Measurements from ENCODE around the gene ACOXL.

ACOXL gene

DNA sequence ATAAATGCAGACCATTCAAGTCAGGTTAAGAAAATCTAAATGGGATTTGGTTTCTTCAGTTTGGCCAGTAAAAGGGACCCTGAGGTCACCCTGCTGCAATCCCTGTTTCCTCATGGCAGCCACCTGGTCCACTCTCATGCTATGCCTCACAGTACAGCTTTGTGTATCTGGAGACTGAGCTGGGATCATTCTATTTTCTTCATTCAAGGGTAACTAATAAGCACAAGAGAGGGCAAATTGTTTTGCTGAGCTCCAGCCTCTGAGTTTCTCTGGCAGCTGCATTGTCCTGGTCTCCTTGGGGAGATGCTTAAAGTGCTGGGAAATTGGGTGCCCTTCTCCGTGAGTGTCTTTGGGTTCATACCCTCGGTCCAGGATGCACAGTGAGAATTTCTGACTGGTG is 369.8 kb downstream of the ACOXL start:
- H3K4me3 Mint-ChIP-seq = no peak overlapping the region
- H3K27me3 Mint-ChIP-seq = peaks cover 1% of the 10 kb centered on the region
- H3K36me3 Mint-ChIP-seq (ENCODE audit: low read depth) = no peaks in the 10 kb centered on the region
- peaks cover 35% of the 10 kb centered on the region for H3K4me1 Mint-ChIP-seq (ENCODE audit: low read depth)
- H3K9me3 Mint-ChIP-seq = no peaks in the 10 kb centered on the region
- intact Hi-C loops (cut with micrococcal nuclease) = no loop called here
- no peak overlapping the region for H3K27ac Mint-ChIP-seq

GRCh38 chr2:111105926-111106325 is 373.6 kb downstream of the ACOXL start:
- H3K36me3 Mint-ChIP-seq (ENCODE audit: low read depth) = no peaks in the 10 kb centered on the region
- peaks cover 23% of the 10 kb centered on the region for H3K4me1 Mint-ChIP-seq (ENCODE audit: low read depth)
- intact Hi-C loops (cut with micrococcal nuclease) = no loop called here
- H3K9me3 Mint-ChIP-seq = no peaks in the 10 kb centered on the region
- H3K27me3 Mint-ChIP-seq = peaks cover 4% of the 10 kb centered on the region
- H3K27ac Mint-ChIP-seq = no peak overlapping the region
- no peak overlapping the region for H3K4me3 Mint-ChIP-seq

- Mint-ChIP-seq H3K4me3 (no peak overlapping the region), H3K27ac (no peak overlapping the region), H3K9me3 (no peaks in the 10 kb centered on the region), H3K36me3 (ENCODE audit: low read depth) (no peaks in the 10 kb centered on the region), H3K27me3 (peaks cover 4% of the 10 kb centered on the region), H3K4me1 (ENCODE audit: low read depth) (peaks cover 16% of the 10 kb centered on the region)
- intact Hi-C loops (cut with micrococcal nuclease) = no loop called here
Measured at GRCh38 chr2:111106706-111107105, 374.3 kb downstream of the ACOXL start.

DNA sequence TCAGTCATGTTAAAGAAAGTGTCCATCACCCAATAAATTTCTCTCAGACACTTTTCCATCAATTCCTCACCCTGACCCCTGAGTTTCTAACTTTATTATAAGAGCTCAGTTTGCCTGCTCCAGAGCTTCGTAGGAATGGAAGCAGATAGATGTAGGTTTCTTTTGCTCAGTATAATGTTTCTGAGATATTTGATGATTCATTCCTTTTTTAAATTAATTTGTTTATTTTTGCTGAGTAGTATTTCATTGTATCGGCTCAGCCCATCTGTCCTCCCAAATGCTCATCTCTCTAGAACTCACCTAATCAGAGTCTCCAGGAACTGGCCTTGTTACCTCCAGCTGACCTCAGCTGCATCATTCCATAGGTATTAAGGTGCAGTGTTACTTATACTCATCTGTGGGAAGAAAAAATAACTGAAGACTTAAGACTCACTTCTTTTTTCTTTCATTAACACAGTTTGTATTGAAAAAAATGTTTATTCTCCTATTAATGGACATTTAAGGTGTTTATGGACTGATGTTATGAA is 376.4 kb downstream of the ACOXL start:
- Mint-ChIP-seq H3K4me3 (no peak overlapping the region), H3K27me3 (peaks cover 7% of the 10 kb centered on the region), H3K4me1 (ENCODE audit: low read depth) (peaks cover 15% of the 10 kb centered on the region), H3K27ac (no peak overlapping the region), H3K36me3 (ENCODE audit: low read depth) (no peaks in the 10 kb centered on the region), H3K9me3 (no peaks in the 10 kb centered on the region)
- intact Hi-C loops (cut with micrococcal nuclease) = no loop called here

- no peaks in the 10 kb centered on the region for H3K9me3 Mint-ChIP-seq
- H3K27me3 Mint-ChIP-seq = peaks cover 20% of the 10 kb centered on the region
- no peaks in the 10 kb centered on the region for H3K36me3 Mint-ChIP-seq (ENCODE audit: low read depth)
- H3K4me3 Mint-ChIP-seq = no peak overlapping the region
- no peak overlapping the region for H3K27ac Mint-ChIP-seq
- intact Hi-C loops (cut with micrococcal nuclease) = no loop called here
- peaks cover 8% of the 10 kb centered on the region for H3K4me1 Mint-ChIP-seq (ENCODE audit: low read depth)
Measured at GRCh38 chr2:111111101-111111755, 378.9 kb downstream of the ACOXL start.

GRCh38 chr2:111113838-111114237 is 381.5 kb downstream of the ACOXL start:
- Mint-ChIP-seq H3K9me3 (no peaks in the 10 kb centered on the region), H3K36me3 (ENCODE audit: low read depth) (no peaks in the 10 kb centered on the region), H3K4me1 (ENCODE audit: low read depth) (peaks cover 24% of the 10 kb centered on the region), H3K4me3 (no peak overlapping the region), H3K27ac (no peak overlapping the region), H3K27me3 (peaks cover 44% of the 10 kb centered on the region)
- intact Hi-C loops (cut with micrococcal nuclease) = no loop called here

- Mint-ChIP-seq H3K27me3 (peaks cover 55% of the 10 kb centered on the region), H3K9me3 (no peaks in the 10 kb centered on the region), H3K36me3 (ENCODE audit: low read depth) (peaks cover 5% of the 10 kb centered on the region), H3K4me1 (ENCODE audit: low read depth) (peaks cover 38% of the 10 kb centered on the region), H3K27ac (no peak overlapping the region), H3K4me3 (no peak overlapping the region)
- intact Hi-C loops (cut with micrococcal nuclease) = loop anchor here (5.0 kb wide), 1 partner anchor 304 kb away; no protein-coding TSS in a partner anchor
Measured at GRCh38 chr2:111116011-111116746, 383.8 kb downstream of the ACOXL start.

DNA sequence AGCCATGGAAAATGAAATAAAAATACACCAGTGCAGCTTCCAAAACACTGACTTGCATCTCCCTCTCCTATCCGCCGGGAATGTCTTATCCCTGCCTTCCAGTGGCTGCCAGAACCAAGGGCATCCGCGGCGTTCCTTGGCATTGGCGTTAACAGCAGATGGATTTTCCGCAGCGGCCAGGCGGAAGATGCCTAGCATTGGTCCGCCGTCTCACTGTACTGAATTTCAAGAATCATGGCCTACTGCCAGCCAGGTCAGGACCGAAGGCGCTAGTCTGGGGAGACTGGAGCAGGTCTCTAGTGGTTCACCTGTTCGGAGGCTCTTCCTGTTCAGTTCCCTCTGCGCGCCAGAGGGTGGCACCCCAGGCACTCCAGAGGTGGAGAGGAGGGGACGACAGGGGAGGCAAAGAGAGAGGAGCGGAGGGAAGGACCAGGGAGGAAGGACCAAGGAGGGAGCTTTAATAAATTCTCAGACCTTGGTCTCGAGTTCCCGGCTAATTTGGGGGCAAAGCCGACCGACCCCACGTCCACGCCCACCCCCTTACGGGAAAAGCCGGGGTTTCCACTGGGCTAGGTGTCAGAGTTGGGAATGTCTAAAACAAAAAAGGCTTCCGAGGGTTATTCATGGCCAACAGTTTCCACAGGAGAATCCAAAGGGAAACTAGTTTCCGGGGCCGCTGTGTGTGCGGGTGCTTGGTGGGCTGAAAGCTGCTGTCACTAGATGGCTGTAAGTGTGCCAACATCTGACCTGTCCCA is 384.6 kb downstream of the ACOXL start:
- peak overlapping the region; percentile 98 for H3K27ac Mint-ChIP-seq
- peak overlapping the region; percentile 96 for H3K4me3 Mint-ChIP-seq
- H3K27me3 Mint-ChIP-seq = peaks cover 55% of the 10 kb centered on the region
- H3K4me1 Mint-ChIP-seq (ENCODE audit: low read depth) = peaks cover 42% of the 10 kb centered on the region
- peaks cover 13% of the 10 kb centered on the region for H3K36me3 Mint-ChIP-seq (ENCODE audit: low read depth)
- H3K9me3 Mint-ChIP-seq = no peaks in the 10 kb centered on the region
- intact Hi-C loops (cut with micrococcal nuclease) = loop anchor here (5.0 kb wide), 1 partner anchor 305 kb away; no protein-coding TSS in a partner anchor

DNA sequence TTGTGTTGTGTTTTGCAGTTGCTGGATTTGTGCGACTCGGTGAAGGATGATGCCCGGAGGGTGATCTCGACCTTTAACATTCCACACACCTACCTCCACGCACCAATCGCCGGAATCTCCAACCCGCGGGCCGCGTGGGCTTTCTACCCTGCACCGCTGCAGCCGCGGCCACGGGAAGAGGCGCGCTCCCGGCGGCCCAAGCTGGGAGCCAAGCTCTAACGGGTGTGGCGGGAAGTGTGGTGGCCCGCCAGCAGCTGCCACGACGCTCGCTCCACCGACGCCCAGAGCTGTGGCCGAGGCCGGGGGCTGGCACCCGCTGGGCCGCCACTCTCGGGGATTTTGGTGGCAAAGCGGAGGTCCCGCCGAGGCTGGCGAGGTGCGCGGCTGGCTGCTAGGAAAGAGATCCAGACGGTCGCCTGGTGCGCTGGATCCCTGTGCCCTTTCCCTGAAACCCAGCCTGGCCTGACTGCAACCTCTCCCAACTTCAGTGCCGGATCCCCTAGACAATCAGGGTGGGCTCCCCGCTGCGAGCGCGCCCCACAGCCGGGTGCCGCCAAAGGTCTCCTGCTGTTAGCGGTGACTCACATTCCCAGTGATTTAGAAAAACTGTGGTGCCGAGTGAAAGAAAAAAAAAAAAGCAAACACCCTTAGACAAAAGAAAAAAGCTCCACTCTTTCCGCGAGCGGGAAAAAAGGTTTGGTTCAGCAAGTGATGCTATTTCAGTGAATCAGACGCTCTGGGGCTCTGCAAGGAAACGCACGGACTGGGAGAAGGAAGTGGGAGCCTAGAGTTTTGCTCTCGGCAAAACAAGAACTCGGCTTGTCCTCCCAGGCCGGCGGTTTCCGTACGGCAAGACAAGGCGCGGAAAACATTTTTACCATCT is 385.5 kb downstream of the ACOXL start:
- H3K9me3 Mint-ChIP-seq = no peaks in the 10 kb centered on the region
- intact Hi-C loops (cut with micrococcal nuclease) = loop anchor here (5.0 kb wide), 1 partner anchor 306 kb away; no protein-coding TSS in a partner anchor
- H3K27ac Mint-ChIP-seq = peak overlapping the region; percentile 98
- H3K4me3 Mint-ChIP-seq = peak overlapping the region; percentile 96
- H3K36me3 Mint-ChIP-seq (ENCODE audit: low read depth) = peaks cover 18% of the 10 kb centered on the region
- H3K27me3 Mint-ChIP-seq = peaks cover 54% of the 10 kb centered on the region
- peaks cover 44% of the 10 kb centered on the region for H3K4me1 Mint-ChIP-seq (ENCODE audit: low read depth)

DNA sequence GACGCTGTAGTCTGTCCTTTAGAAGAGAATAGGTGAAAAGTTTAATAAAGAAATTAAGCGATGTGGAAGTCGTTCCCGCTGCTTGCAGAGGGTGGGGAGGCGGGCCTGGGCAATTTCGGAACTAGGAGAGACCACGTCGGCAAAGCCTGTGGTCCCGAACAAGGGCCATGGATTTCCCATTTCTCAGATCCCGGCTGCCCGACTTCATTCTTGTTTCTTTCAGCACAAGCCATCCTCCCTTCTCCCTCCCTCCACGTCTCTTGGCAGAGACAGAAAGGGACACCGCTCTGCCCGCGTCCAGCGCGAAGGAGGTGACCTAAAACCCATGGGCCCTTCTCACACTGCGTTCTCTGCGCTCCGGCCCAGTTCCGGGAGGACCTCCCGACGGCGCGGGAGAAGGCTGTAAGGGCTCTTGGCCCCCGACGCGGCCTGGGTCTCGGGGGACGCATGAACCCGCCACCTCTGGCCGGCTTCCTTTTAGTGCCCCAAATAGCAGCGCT is 386.2 kb downstream of the ACOXL start:
- peaks cover 52% of the 10 kb centered on the region for H3K27me3 Mint-ChIP-seq
- peak overlapping the region; percentile 98 for H3K27ac Mint-ChIP-seq
- H3K36me3 Mint-ChIP-seq (ENCODE audit: low read depth) = peaks cover 24% of the 10 kb centered on the region
- intact Hi-C loops (cut with micrococcal nuclease) = loop anchor here (5.0 kb wide), 1 partner anchor 306 kb away; no protein-coding TSS in a partner anchor
- peak overlapping the region; percentile 96 for H3K4me3 Mint-ChIP-seq
- no peaks in the 10 kb centered on the region for H3K9me3 Mint-ChIP-seq
- peaks cover 44% of the 10 kb centered on the region for H3K4me1 Mint-ChIP-seq (ENCODE audit: low read depth)

DNA sequence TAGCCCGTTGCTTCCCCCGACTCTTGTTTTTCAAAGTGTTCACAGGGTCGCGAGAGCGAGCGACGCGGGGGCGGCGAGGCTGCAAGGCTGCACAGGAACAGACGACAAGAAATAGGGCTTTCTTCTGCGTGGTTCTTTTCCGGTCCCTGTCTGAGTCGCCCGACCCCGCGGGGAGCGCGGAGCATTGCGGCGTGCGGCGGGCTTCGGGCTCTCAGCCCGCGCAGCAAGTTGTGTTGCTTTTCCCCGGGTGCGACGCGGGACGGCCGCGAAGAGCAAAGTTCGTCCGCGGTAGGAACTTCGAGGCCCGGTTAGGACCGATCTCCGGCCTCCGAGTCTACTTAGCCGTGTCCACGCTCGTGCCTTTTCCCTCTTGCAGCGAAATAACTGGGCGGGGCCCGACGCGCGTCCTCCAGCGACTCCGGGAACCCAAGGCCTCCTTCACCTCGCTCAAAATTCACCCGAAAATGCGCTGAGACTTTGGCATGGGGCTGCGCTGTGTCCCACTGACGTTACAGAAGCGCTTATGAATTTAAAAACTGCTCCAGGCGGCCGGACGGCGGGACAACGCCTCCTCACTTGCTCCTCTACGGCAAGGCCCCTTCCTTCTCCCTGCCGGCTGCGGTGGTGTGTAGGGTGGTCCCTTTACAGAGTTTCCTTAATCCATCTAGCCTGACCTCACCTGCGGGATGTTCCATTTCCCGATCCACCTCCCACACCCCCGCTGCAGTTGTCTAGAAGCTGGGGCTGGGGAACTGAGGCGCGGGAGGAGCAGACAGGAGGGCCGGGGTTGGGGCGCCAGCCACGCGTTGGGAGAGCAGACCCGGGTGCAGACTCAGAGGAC is 386.8 kb downstream of the ACOXL start:
- H3K4me1 Mint-ChIP-seq (ENCODE audit: low read depth) = peaks cover 44% of the 10 kb centered on the region
- no peaks in the 10 kb centered on the region for H3K9me3 Mint-ChIP-seq
- peak overlapping the region; percentile 96 for H3K4me3 Mint-ChIP-seq
- H3K27ac Mint-ChIP-seq = peak overlapping the region; percentile 98
- intact Hi-C loops (cut with micrococcal nuclease) = loop anchor here (5.0 kb wide), 1 partner anchor 307 kb away; no protein-coding TSS in a partner anchor
- H3K27me3 Mint-ChIP-seq = peaks cover 49% of the 10 kb centered on the region
- peaks cover 31% of the 10 kb centered on the region for H3K36me3 Mint-ChIP-seq (ENCODE audit: low read depth)

DNA sequence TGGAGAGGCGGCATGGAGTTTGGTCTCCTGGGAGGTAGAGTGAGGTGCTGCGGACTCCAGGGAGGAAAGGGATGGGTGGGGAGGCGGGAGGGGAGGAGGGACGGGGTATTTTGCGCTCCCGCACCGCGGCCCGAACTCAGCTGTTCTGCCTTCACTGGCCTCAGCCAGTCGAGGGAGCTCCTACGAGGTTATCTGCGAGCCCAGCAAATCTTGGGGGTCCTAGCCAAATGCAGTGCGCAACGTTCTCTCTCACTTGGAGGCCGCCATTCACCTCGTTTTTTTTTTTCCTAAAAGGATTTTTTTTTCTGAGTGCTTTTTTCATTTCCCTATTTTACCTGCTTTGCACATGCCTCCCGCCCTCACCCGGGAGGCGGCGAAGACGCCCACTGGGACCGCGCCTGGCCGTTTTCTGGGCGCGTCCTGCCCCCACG is 387.5 kb downstream of the ACOXL start:
- Mint-ChIP-seq H3K27ac (peak overlapping the region; percentile 98), H3K9me3 (no peaks in the 10 kb centered on the region), H3K4me1 (ENCODE audit: low read depth) (peaks cover 47% of the 10 kb centered on the region), H3K4me3 (peak overlapping the region; percentile 96), H3K36me3 (ENCODE audit: low read depth) (peaks cover 37% of the 10 kb centered on the region), H3K27me3 (peaks cover 46% of the 10 kb centered on the region)
- intact Hi-C loops (cut with micrococcal nuclease) = loop anchor here (5.0 kb wide), 1 partner anchor 308 kb away; no protein-coding TSS in a partner anchor

All from dendritic cell treated with granulocyte-macrophage colony-stimulating factor and Interleukin-4, amounts not matched to agents 40 ng/mL and 50 ng/mL, for 4 days (primary cell).